ENCODE data around the gene EEF1AKMT3.

EEF1AKMT3 gene

DNA sequence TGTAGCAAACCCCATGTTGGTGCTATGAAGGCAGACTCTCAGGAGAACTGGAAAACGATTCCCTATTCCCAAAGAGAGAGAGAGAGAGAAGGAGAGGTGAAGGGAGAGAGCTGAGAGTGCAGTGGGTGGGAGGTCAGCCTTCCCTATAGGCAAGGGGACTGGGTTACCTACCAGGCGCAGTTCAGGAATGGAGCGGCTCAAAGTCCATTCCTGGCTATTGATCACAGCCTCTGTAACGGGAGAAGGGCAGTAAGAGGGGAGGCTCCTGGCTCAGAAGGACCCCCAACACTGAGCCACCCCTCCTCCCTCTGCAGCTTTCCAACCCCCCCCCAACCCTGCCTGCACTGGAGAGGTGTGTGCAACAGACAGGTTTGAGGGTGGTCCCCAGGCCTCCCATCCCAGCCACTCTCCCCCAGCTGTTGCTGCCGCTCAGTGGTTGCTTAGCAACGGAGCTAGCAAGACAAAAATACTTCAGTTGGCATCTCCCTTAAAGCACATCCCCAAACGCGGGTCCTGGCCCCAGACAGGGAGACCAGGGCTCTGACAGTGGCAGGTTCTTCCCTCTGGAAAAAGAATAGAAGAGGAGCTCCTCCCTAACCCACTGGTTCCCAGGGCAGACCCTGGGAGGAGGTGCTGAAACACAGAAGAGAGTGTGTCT lies 37.1 kb upstream of the EEF1AKMT3 start:
- no peak for DNase-seq (ENCODE audit: low read depth in 2 of 2)

- DNase-seq (ENCODE audit: low read depth in 2 of 2) = no peak
These were observed 36.3 kb upstream of the EEF1AKMT3 start for GRCh38 chr12:57735952-57736740.

- DNase-seq (ENCODE audit: low read depth in 2 of 2) = no peak
These were observed 35.5 kb upstream of the EEF1AKMT3 start for GRCh38 chr12:57736741-57737466.

GRCh38 chr12:57737467-57738460 lies 34.6 kb upstream of the EEF1AKMT3 start:
- DNase-seq (ENCODE audit: low read depth in 2 of 2) = no peak

GRCh38 chr12:57738661-57739237 lies 33.7 kb upstream of the EEF1AKMT3 start, which contains the start of gene AGAP2:
Gene AGAP2, minus strand, starts transcription at chr12:57738742. Its CDS starts 496 bp downstream, at chr12:57738246.
- DNase-seq (ENCODE audit: low read depth in 2 of 2) = no peak

GRCh38 chr12:57739387-57739786 lies 33.0 kb upstream of the EEF1AKMT3 start:
- no peak for DNase-seq (ENCODE audit: low read depth in 2 of 2)

DNA sequence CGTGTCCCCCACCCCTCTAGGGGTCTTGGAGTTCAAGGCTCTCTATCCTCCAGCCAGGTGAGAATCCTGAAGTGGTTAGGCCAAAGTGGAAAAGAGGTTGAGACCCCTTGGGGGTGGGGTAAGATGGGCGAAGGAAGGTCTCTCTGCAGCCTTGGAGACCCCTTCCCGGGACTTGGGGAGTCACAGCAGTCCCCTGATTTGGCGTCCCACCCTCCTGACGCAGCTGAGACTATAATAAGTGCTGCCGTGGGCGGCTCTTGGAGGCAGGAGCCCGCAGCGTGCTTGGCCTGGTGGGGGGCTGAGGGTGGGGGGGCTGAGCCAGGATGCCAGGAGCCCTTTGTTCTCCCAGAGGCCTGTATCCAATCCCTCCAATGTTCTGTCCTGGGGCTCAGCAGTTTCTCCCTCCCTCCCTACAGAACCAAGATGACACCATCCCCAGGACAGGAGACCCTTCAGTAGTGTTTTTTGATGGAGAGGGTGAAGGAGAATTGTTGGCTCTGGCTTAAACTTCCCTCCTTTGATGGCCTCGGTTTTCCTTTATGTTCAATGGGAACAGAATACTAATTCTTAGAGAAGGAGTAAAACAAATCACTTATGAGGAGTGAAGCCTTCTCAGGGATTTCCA lies 32.4 kb upstream of the EEF1AKMT3 start:
- DNase-seq (ENCODE audit: low read depth in 2 of 2) = no peak

- DNase-seq (ENCODE audit: low read depth in 2 of 2) = peak; percentile 50 to 69
These were observed 31.6 kb upstream of the EEF1AKMT3 start for GRCh38 chr12:57740656-57741412.

DNA sequence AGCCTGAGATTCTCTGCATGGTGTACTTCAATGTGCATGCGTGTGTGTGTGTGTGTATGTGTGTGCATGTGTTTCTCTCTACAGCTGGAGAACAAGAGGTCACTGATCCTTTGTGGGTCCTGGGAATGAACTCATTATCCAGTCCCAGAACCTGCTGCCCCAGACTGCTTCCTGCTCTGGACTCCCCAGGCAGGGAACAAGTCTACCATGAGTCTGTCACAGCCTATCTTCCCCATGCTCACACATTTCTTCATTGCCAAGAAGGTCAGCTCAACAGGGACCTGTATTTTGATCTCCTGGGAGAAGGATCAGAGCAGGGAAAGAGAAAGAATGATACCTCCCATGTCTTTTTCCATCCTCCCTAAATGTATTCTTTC lies 31.0 kb upstream of the EEF1AKMT3 start:
- no peak for DNase-seq (ENCODE audit: low read depth in 2 of 2)

DNA sequence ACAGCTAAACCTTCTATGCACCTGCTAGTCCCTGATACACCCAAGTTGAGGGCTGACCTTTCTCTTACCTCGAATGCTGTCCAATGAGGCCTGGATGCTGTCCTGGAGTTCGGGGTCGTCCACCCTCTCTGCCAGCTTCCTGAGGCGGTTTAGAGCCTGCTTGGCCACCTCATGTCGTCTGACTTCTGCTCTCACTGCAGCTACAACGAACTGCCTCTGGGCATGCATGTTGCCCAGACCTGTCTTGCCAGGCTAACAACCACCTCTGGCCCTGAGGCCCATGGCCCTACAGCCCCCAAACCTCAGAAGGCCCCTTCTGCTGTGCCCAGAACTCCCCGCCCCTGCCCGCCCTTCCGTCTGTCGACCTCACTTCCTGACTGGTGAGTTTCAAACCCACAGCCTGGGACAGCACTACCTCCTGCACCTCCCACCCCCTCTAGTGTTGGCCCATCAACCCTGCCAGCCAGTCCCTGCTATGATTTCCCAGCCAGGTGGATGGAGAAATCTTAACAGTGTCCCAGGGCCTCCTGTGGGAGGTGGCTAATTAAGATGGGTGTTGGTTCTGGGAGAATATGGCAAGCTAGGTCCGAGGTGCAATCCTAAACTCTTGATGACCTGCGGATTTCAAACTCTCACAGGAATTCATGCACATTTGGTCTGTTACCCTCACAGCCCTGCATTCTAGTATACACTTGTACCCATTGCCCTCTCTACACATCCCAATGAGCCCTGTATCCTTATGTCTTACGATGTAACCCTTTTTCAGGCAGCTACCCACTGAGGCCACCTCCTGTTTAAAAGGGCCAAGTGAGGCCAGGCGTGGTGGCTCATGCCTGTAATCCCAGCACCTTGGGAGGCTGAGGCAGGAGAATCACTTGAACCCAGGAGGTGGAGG lies 30.3 kb upstream of the EEF1AKMT3 start:
- peak; percentile 51 to 76 for DNase-seq (ENCODE audit: low read depth in 2 of 2)

GRCh38 chr12:57743769-57744168 lies 28.6 kb upstream of the EEF1AKMT3 start:
- DNase-seq (ENCODE audit: low read depth in 2 of 2) = no peak

GRCh38 chr12:57744194-57744776 lies 28.1 kb upstream of the EEF1AKMT3 start:
- DNase-seq (ENCODE audit: low read depth in 2 of 2) = peak; percentile 45 to 61

GRCh38 chr12:57744777-57745484 lies 27.5 kb upstream of the EEF1AKMT3 start, which contains the start of gene TSPAN31:
Gene TSPAN31, plus strand, starts transcription at chr12:57745039. Its CDS starts 116 bp downstream, at chr12:57745155.
- DNase-seq (ENCODE audit: low read depth in 2 of 2) = peak; percentile 91 to 94

- no peak for DNase-seq (ENCODE audit: low read depth in 2 of 2)
These were observed 26.9 kb upstream of the EEF1AKMT3 start for GRCh38 chr12:57745485-57745881.

- DNase-seq (ENCODE audit: low read depth in 2 of 2) = no peak
These were observed 26.4 kb upstream of the EEF1AKMT3 start for GRCh38 chr12:57746025-57746424.

- no peak for DNase-seq (ENCODE audit: low read depth in 2 of 2)
These were observed 23.4 kb upstream of the EEF1AKMT3 start for GRCh38 chr12:57749061-57749460.
